Endodermal cell (in vitro differentiated cells): ENCODE results near the gene MLLT3. TPM values are rescaled to one million over a fixed set of nuclear protein-coding genes. Genes with fewer than 3 reads are reported as not detected.

Experiments used
- DNase-seq: peaks from one replicate; pipeline ENCODE4 v3.0.0-alpha.2; 2017
- H3K27ac ChIP-seq: 2 replicates; pipeline ENCODE4 v1.5.1; 2013; ENCODE audit warnings: mild to moderate bottlenecking, low read depth, low read length, moderate library complexity
- H3K27me3 ChIP-seq: 2 replicates; pipeline ENCODE4 v1.6.1; 2013; ENCODE audit warnings: mild to moderate bottlenecking, low read length, moderate library complexity; ENCODE audit not compliant: insufficient read depth, control insufficient read depth, poor library complexity, severe bottlenecking
- H3K36me3 ChIP-seq: 2 replicates; pipeline ENCODE4 v1.7.0; 2013; ENCODE audit warnings: mild to moderate bottlenecking, low read length, moderate library complexity; ENCODE audit not compliant: control insufficient read depth, insufficient read depth
- H3K4me1 ChIP-seq: one replicate; pipeline ENCODE4 v1.7.0; 2013; ENCODE audit warnings: low read length; ENCODE audit not compliant: control insufficient read depth, insufficient read depth
- H3K4me3 ChIP-seq: 2 replicates; pipeline ENCODE4 v1.5.1; 2013; ENCODE audit warnings: mild to moderate bottlenecking, low read length, moderate library complexity
- H3K9ac ChIP-seq: 2 replicates; pipeline ENCODE4 v1.6.1; 2013; ENCODE audit warnings: mild to moderate bottlenecking, low read length, moderate library complexity; ENCODE audit not compliant: poor library complexity, severe bottlenecking; ENCODE audit errors: extremely low read depth
- H3K9me3 ChIP-seq: 2 replicates; pipeline ENCODE4 v1.6.1; 2013; ENCODE audit warnings: mild to moderate bottlenecking, low read length, moderate library complexity; ENCODE audit not compliant: control insufficient read depth
- H3K27ac Mint-ChIP-seq: 2 replicates; pipeline ENCODE4 v1.8.0; 2020; ENCODE audit warnings: mixed read lengths
- H3K27me3 Mint-ChIP-seq: 2 replicates; pipeline ENCODE4 v1.8.0; 2021; ENCODE audit warnings: mild to moderate bottlenecking, mixed read lengths; ENCODE audit not compliant: insufficient read depth
- H3K36me3 Mint-ChIP-seq: 2 replicates; pipeline ENCODE4 v1.8.0; 2020; ENCODE audit warnings: low read depth, mixed read lengths
- H3K4me1 Mint-ChIP-seq: 2 replicates; pipeline ENCODE4 v1.8.0; 2020; ENCODE audit warnings: mixed read lengths
- H3K4me3 Mint-ChIP-seq: 2 replicates; pipeline ENCODE4 v1.8.0; 2020; ENCODE audit warnings: mild to moderate bottlenecking, moderate library complexity, mixed read lengths
- H3K9me3 Mint-ChIP-seq: 2 replicates; pipeline ENCODE4 v1.8.0; 2020; ENCODE audit warnings: mild to moderate bottlenecking, mixed read lengths
- WGBS, 2 experiments: methylation state at CpG; one replicate each; pipeline versions ENCODE4 v1.1.5 to v1.1.7; 2013; ENCODE audit warnings: missing lambda C conversion rate in 2 of 2, mixed read lengths in 1 of 2; ENCODE audit not compliant: insufficient coverage in 1 of 2, insufficient read length in 1 of 2; 5-methylcytosine and 5-hydroxymethylcytosine counted together
- total RNA-seq, 2 donors: library from RNA; stranded (reverse); fragmentation: NEBNext Ultra II Directional in 1 of 2; extraction: Animal tissue kit (Norgen Biotek cat#: 25700) in 1 of 2; gene quantifications; 2 replicates in 1 of 2; 3 replicates in 1 of 2; pipeline ENCODE4 v1.2.1, GENCODE V29; 2021
- TF ChIP-seq, protein P1 (sequence below): fragments of 200-600 bp; sonication (generic); conservative IDR thresholded peaks from 2 replicates; pipeline ENCODE4 v1.5.0; 2021; ENCODE audit warnings: antibody characterized with exemption, mild to moderate bottlenecking

MLLT3 gene
- total RNA-seq, 2 donors from 2014 or later = 5.5 to 12.2 TPM

DNA sequence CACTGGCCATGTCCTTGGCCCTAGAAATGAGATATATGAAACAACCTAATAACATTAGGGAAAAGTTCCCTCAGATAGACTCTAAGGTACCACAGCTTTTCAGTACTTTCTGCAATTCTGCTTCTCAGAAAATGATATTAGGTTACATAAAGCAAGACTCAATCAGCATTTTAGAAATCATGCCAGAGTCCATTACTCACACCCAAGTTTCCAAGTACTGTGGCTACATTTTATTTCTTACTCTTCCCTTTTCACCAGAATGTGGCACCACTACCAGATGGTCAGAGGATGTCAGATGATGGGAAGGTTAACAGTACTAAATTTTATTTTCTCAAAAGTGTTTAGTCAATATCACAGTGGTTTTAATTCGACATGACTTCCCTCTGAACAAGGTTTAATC lies 217.2 kb downstream of the MLLT3 start:
- H3K9ac ChIP-seq = no peak overlapping the region
- H3K4me1 ChIP-seq = peaks cover 21% of the 10 kb centered on the region
- Mint-ChIP-seq H3K9me3 (no peaks in the 10 kb centered on the region), H3K27ac (no peak overlapping the region), H3K4me3 (no peak overlapping the region), H3K27me3 (no peaks in the 10 kb centered on the region), H3K36me3 (no peaks in the 10 kb centered on the region), H3K4me1 (peaks cover 22% of the 10 kb centered on the region)
- H3K9me3 ChIP-seq = no peaks in the 10 kb centered on the region
- no peak for DNase-seq
- 93 to 100% methylated on average over 1 of the region's 1 CpG for WGBS, 2 experiments
- H3K4me3 ChIP-seq = no peak overlapping the region
- TF ChIP-seq, protein P1, sequence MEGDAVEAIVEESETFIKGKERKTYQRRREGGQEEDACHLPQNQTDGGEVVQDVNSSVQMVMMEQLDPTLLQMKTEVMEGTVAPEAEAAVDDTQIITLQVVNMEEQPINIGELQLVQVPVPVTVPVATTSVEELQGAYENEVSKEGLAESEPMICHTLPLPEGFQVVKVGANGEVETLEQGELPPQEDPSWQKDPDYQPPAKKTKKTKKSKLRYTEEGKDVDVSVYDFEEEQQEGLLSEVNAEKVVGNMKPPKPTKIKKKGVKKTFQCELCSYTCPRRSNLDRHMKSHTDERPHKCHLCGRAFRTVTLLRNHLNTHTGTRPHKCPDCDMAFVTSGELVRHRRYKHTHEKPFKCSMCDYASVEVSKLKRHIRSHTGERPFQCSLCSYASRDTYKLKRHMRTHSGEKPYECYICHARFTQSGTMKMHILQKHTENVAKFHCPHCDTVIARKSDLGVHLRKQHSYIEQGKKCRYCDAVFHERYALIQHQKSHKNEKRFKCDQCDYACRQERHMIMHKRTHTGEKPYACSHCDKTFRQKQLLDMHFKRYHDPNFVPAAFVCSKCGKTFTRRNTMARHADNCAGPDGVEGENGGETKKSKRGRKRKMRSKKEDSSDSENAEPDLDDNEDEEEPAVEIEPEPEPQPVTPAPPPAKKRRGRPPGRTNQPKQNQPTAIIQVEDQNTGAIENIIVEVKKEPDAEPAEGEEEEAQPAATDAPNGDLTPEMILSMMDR = no peak
- no peaks in the 10 kb centered on the region for H3K36me3 ChIP-seq
- no peaks in the 10 kb centered on the region for H3K27me3 ChIP-seq
- no peak overlapping the region for H3K27ac ChIP-seq

GRCh38 chr9:20404192-20404813 lies 218.0 kb downstream of the MLLT3 start:
- Histone ChIP-seq H3K4me3 (no peak overlapping the region), H3K4me1 (peaks cover 19% of the 10 kb centered on the region), H3K36me3 (no peaks in the 10 kb centered on the region), H3K9ac (no peak overlapping the region), H3K27me3 (no peaks in the 10 kb centered on the region), H3K9me3 (no peaks in the 10 kb centered on the region), H3K27ac (no peak overlapping the region)
- Mint-ChIP-seq H3K9me3 (no peaks in the 10 kb centered on the region), H3K27me3 (no peaks in the 10 kb centered on the region), H3K4me3 (no peak overlapping the region), H3K4me1 (peaks cover 22% of the 10 kb centered on the region), H3K36me3 (no peaks in the 10 kb centered on the region), H3K27ac (no peak overlapping the region)
- TF ChIP-seq, protein P1 = no peak
- WGBS, 2 experiments = 91 to 96% methylated on average over 7 of the region's 7 CpGs
- DNase-seq = no peak

DNA sequence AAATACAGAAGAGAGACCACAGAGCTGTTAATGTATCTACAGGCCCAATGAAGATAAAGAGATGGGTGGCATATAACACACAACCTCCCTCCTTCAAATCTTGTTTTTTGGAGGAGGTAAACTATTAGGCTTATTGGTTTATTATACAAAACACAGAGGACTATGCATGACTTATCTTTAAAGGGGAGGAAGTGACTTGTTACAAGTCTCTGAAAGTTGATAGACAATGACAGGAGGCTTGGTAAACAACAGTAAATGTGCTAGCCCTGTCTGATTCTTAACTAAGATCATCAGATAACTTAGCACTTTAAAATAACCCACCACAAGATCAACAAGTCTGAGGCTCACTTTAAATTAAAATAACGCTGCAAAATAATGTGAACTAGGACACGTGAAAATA lies 219.0 kb downstream of the MLLT3 start:
- 97% methylated on average over 2 of the region's 2 CpGs; no CpG with 5 or more reads in 1 of the 2 experiments for WGBS, 2 experiments
- Histone ChIP-seq H3K36me3 (no peaks in the 10 kb centered on the region), H3K4me1 (peaks cover 14% of the 10 kb centered on the region), H3K9me3 (no peaks in the 10 kb centered on the region), H3K9ac (no peak overlapping the region), H3K27me3 (no peaks in the 10 kb centered on the region), H3K4me3 (no peak overlapping the region), H3K27ac (no peak overlapping the region)
- Mint-ChIP-seq H3K27me3 (no peaks in the 10 kb centered on the region), H3K9me3 (no peaks in the 10 kb centered on the region), H3K4me1 (peaks cover 14% of the 10 kb centered on the region), H3K36me3 (no peaks in the 10 kb centered on the region), H3K4me3 (no peak overlapping the region), H3K27ac (no peak overlapping the region)
- TF ChIP-seq, protein P1 = no peak
- DNase-seq = no peak
